DMS114 treated with DMSO at 0.1 percent for 48 hours (cell line): ENCODE data around the gene ATN1.

Source experiments
- DNase-seq: peaks from one replicate; lab custom pipeline; 2025; ENCODE audit not compliant: unreplicated experiment; lab: John Stamatoyannopoulos, UW

ATN1 gene

GRCh38 chr12:6957151-6957701 lies 29.5 kb downstream of the ATN1 start:
- no peak for DNase-seq

- DNase-seq: no peak
Observed at GRCh38 chr12:6957741-6958608, 30.2 kb downstream of the ATN1 start.

GRCh38 chr12:6958609-6959057 lies 30.9 kb downstream of the ATN1 start:
- no peak for DNase-seq

- DNase-seq: no peak
Observed at GRCh38 chr12:6959058-6959804, 31.5 kb downstream of the ATN1 start.

GRCh38 chr12:6959805-6960592 lies 32.2 kb downstream of the ATN1 start:
- DNase-seq: no peak

GRCh38 chr12:6960593-6961277 lies 33.0 kb downstream of the ATN1 start:
- peak; percentile 52 for DNase-seq

- DNase-seq: no peak
Observed at GRCh38 chr12:6961278-6961694, 33.5 kb downstream of the ATN1 start.

- DNase-seq: no peak
Observed at GRCh38 chr12:6961695-6962284, 34.0 kb downstream of the ATN1 start.

GRCh38 chr12:6962285-6963015 lies 34.7 kb downstream of the ATN1 start:
- DNase-seq: no peak

GRCh38 chr12:6963016-6963731 lies 35.4 kb downstream of the ATN1 start:
- no peak for DNase-seq

- no peak for DNase-seq
Observed at GRCh38 chr12:6963791-6964413, 36.1 kb downstream of the ATN1 start.

- DNase-seq: no peak
Observed at GRCh38 chr12:6964605-6965025, 36.9 kb downstream of the ATN1 start.

GRCh38 chr12:6965026-6965661 lies 37.4 kb downstream of the ATN1 start:
- peak; percentile 54 for DNase-seq

- DNase-seq: no peak
Observed at GRCh38 chr12:6965714-6966113, 38.0 kb downstream of the ATN1 start.

GRCh38 chr12:6966351-6966750 lies 38.6 kb downstream of the ATN1 start:
- no peak for DNase-seq

- no peak for DNase-seq
Observed at GRCh38 chr12:6967651-6968100, 39.9 kb downstream of the ATN1 start.

- no peak for DNase-seq
Observed at GRCh38 chr12:6968426-6968825, 40.7 kb downstream of the ATN1 start.

- DNase-seq: no peak
Observed at GRCh38 chr12:6970096-6970527, 42.4 kb downstream of the ATN1 start.
